Stimulated activated CD4-positive, alpha-beta T cell treated with anti-CD3 and anti-CD28 coated beads, Interleukin-1b, Interleukin-23, amount 100 ng/mL, for 48 hours (primary cell): ENCODE data around the gene ZNHIT2.
A peak's percentile ranks its signal among the peaks of the same experiment; 100 is the strongest.

Source experiments
- DNase-seq: peaks from one replicate; pipeline ENCODE4 v3.0.0-alpha.2; 2020

The ZNHIT2 gene

GRCh38 chr11:65102142-65103095 is 15.1 kb downstream of the ZNHIT2 start:
- no peak for DNase-seq

DNA sequence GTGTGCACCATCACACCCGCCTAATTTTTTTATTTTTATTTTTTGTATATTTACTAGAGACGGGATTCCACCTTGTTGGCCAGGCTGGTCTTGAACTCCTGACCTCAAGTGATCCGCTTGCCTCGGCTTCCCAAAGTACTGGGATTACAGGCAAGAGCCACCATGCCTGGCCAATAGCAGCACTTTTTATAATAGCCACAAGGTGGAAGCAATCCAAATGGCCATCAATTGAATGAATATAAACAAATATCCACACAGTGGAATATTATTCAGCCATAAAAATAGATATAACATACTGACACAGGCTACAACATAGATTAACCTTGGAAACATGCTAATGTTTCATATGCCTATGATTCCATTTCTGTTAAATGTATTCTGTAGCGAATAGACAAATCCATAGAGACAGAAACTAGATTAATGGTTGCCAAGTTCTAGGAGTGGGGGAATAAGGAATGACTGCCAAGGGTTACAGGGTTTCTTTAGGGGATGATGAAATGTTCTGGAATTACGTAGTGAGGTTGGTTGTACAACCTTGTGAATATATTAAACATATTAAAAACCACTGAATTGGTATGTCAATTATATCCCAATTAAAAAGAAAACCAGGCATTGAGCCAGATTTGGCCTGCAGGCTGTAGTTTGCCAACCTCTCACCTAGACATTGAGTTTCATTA is 16.7 kb downstream of the ZNHIT2 start:
- DNase-seq: no peak

DNA sequence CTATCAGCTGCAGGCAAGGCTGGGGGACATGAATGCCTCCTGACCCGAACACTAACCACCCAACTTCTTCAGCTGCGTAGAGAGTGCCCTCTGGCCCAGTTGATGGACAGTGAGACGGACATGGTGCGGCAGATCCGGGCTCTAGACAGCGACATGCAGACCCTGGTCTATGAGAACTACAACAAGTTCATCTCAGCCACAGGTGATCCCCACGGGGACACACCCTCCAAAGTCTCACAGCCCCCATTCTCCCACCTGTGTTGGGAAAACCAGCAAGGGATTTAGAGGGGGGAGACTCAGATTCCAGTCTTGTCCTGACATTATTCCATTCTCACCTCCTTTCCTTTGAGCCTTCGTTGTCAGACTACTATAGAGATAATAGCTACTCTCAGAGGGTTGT is 20.6 kb downstream of the ZNHIT2 start:
- no peak for DNase-seq

DNA sequence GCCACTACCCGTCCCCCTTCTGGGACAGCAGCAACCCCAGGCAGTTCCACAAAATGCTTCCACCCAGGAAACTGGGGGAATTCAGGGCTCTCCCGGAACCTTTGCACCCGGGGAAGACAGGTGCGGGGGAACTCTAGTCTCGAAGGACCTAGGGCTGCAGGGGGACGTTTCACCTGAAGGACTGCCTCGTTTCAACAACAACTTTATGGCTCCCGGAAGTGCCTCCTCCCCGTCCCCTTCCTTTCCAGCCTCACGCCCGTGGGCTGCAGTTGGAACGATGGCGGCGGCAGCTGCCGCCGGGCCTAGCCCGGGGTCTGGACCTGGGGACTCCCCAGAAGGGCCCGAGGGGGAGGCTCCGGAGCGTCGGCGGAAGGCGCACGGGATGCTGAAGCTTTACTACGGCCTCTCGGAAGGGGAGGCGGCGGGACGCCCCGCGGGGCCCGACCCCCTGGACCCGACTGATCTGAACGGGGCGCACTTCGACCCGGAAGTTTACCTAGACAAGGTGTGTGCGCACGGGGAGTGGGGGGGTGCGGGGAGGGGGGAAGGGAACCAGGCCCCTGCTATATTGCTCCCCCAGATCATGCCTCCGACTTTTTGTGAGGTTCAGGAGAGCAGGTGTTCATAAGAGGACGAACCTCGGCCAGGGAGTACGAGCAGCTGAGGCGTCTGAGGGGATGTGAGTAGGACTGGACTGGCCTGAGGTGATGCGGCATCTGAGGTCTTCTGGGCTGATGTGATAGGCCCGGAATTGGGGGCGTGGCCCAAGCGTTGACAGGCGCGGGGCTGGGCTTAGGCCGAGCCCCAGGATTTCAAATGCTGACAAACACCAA is 21.3 kb downstream of the ZNHIT2 start, which contains the start of gene VPS51:
Gene VPS51, plus strand, starts transcription at position 241 of the 833 bp plus-strand sequence. Its CDS starts 37 bp downstream, at position 278.
- peak; percentile 87 for DNase-seq

DNA sequence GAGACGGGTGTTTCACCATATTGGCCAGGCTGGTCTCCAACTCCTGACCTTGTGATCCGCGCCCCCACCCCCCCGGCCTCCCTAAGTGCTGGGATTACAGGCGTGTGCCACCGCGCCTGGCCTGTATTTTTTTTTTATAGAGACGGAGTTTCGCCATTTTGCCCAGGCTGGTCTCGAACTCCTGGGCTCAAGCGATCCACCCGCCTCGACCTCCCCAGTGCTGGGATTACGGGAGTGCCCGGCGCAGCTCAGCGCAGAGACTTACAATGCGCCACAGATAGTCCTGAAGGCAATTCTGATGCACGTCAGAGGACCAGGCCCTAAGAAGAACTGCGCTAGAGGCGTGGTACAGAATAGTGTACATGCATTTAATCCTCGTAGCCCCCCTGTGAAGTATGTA is 22.1 kb downstream of the ZNHIT2 start:
- no peak for DNase-seq

- no peak for DNase-seq
These were observed 26.9 kb downstream of the ZNHIT2 start for GRCh38 chr11:65090628-65091027.

DNA sequence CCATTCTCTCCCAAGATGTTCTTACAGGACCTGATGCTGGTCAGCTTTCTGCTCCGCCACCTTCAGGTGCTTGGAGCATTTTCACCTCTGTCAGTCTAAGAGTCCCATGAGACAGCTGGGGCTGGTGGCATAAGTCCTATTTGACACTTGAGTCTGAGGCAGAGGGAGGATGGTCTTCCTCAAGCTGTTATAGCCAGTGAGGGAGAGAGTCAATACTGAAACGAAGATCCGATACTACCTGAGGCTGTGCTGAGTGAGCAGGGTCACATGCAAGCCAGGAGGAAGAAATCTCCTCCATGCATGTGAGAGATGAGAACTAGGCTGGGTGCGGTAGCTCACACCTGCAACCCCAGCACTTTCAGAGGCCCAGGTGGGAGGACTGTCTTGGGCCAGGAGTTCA is 27.9 kb downstream of the ZNHIT2 start:
- no peak for DNase-seq

DNA sequence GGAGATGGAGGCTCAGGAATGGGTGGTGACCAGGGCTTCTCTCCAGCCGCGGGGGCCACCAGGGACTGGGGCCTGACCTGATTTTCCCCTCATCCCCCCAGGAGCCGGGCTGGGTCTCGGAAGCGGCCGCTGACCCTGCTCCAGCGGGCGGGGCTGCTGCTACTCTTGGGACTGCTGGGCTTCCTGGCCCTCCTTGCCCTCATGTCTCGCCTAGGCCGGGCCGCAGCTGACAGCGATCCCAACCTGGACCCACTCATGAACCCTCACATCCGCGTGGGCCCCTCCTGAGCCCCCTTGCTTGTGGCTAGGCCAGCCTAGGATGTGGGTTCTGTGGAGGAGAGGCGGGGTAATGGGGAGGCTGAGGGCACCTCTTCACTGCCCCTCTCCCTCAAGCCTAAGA is 29.7 kb downstream of the ZNHIT2 start:
- DNase-seq: no peak

DNA sequence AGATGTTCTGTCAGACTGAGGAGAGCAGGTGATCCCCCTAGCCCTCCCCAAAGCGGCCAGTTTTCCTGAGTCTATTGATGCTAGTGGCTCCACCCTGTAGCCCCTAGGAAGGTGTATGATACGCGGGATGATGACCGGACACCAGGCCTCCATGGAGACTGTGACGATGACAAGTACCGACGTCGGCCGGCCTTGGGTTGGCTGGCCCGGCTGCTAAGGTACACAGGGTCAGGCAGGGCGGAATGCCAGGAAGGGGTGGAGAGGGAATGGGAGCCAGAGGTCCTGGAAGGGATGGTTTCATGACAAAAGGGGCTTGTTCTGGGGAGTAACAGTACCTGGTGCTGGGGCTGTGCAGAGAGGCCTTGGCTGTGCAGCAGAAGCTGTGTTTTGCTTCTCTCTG is 30.3 kb downstream of the ZNHIT2 start:
- DNase-seq: no peak

GRCh38 chr11:65086809-65087208 is 30.7 kb downstream of the ZNHIT2 start:
- DNase-seq: no peak

- no peak for DNase-seq
These were observed 32.1 kb downstream of the ZNHIT2 start for GRCh38 chr11:65085446-65085845.

DNA sequence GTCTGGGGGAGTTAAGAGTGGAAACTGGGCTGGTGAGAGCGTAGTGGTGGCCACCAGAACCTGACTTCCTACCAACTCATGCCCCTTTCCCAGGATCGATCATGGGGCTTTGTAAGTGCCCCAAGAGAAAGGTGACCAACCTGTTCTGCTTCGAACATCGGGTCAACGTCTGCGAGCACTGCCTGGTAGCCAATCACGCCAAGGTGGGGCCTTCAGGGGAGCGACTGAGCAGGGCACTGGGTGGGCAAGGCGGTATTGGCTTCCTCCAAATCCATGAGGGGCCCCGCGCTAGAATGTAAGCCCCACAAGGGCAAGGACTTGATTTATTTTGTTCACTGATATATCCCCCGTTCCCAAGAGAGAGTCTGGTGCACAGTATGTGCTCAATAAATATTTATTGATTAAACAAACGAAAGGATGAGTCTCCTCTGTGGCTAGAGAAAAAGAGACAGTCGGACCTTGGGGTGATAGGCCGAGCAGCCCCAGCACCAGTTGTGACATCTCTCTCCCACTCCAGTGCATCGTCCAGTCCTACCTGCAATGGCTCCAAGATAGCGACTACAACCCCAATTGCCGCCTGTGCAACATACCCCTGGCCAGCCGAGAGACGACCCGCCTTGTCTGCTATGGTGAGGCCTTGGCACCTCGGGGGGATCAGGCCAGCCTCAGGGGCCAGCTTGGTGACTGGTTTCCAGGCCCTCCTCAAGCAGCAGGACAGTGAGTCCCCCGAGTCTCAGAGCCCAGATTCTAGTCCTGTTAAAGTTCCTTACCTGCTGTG is 32.7 kb downstream of the ZNHIT2 start:
- DNase-seq: no peak

- peak; percentile 96 for DNase-seq
These were observed 33.5 kb downstream of the ZNHIT2 start, which contains the start of the genes CDCA5 and ZFPL1 for GRCh38 chr11:65083834-65084597. CDCA5 (minus strand) TSS chr11:65084040; CDS start chr11:65083978, 62 bp downstream. ZFPL1 (plus strand) TSS chr11:65084222; CDS start chr11:65084699, 477 bp downstream.

DNA sequence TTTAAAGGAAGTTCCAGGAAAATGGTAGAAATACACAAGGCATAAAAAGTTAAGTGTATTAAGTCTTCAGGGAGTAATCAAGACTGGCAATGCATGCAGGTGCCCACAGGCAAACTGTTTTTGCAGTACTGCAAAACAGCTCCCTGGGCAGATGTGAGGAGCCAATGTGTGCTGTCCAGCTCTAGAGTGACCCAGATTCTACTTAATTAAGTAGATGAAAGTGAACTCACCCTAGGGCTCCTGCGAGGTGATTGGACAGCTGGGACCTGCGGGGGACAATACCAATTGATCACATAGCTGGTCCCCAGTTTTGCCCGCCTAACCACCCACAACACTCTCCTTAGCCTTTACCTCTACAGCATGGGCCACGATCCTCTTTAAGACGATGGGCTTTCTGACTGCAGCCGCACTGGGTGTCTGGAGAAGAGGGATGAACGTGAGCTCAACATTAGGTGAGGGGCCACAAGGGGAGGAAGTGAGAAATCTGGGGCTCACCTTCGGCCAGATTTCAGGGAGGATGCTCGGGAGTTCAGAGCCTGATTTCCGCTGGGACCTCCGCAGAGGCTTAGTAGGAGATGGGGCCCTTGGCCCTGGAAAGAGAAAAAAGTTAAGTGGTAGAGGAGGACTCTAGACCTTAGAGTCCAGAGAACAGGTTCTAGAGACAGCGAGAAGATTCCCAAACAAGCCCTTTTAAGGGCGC is 34.2 kb downstream of the ZNHIT2 start:
- no peak for DNase-seq

GRCh38 chr11:65078786-65079342 is 38.6 kb downstream of the ZNHIT2 start:
- no peak for DNase-seq

- peak; percentile 63 for DNase-seq
These were observed 39.4 kb downstream of the ZNHIT2 start for GRCh38 chr11:65078151-65078550.

GRCh38 chr11:65077451-65077850 is 40.0 kb downstream of the ZNHIT2 start:
- DNase-seq: no peak

DNA sequence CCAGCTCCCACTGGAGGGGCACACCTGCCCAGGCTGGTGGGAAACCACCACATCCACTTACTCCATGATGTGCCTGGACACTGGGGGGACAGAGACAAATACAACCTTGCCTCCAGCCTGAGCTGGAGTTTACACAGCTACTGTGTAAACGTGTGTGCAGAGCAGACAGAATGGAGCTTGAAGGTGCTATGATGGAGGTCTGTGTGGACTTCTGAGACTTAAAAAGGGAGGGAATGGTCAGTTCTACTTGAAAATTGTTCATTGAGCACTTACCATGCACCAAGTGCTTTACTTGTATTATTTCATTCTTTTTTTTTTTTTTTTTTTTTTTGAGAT is 44.9 kb downstream of the ZNHIT2 start:
- DNase-seq: no peak

DNA sequence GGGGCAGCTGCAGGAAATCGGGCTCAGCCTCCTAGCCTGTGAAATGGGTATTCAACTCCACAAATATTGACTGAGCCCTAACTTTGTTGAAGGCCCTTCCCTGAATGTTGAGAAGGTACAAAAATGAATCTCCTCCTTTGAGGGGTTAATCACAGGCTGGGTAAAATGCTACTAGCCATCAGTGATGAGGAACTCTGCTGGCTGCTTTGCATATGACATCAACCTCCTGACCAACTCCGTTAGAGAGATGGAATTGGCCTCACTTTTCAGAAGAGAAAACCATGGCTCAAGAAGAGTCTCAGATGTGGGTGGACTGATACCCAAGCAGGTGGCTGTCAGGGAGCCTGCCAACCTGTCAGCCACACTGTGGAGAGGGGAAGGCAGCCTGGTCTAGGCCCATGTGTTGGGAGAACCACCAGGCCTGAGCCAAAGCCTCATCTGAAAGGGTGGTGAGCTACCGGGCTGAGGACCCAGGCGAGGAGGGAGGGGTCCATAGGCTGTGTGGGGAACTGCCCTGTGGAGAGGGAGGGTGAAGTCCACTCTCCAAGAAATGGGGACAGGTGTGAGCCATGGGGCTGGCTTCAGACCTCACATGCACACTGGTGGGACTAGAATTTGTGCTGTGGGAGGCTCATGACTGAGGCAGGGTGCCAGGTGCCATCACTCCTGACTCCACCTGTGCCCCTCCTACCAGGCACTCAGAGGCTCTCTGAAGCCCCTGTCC is 45.4 kb downstream of the ZNHIT2 start:
- no peak for DNase-seq

DNA sequence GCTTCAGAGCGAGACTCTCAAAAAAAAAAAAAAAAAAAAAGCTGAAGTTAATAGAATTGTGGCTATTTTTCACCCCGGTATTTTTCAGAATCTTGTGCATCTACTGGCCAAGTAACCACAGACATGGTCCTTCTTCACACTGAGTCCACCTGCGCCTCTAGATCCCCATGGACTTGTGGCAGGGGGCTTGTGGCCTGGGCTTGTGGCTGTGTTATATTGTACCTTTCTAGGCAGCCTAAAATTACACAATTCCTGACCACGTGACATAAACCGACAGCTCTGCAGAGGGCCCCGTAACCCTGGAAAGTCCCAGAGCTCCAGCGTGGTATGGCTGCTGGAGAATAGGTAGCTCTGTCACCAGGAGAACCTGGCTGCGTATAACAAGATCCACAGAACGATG is 48.3 kb downstream of the ZNHIT2 start:
- no peak for DNase-seq
